AG09309 (cell line): ENCODE data around the gene PTPN18.

ENCODE experiments used
- DNase-seq: peaks from one replicate; pipeline ENCODE4 v3.0.0-alpha.2; 2010; ENCODE audit warnings: low read depth
- H3K4me3 ChIP-seq: 2 replicates; pipeline ENCODE4 v1.5.1; 2011; ENCODE audit warnings: mild to moderate bottlenecking, low read depth, low read length, moderate library complexity; ENCODE audit not compliant: control insufficient read depth
- TF ChIP-seq, protein P1 (sequence below): IDR thresholded peaks from 2 replicates; pipeline ENCODE4 v1.5.1; 2011; ENCODE audit warnings: mild to moderate bottlenecking, low read depth, low read length, inconsistent platforms; ENCODE audit not compliant: insufficient read depth, control insufficient read depth; ENCODE audit errors: missing control alignments

Gene PTPN18

GRCh38 chr2:130352237-130352636, 3.6 kb upstream of the PTPN18 start:
- TF ChIP-seq, protein P1, sequence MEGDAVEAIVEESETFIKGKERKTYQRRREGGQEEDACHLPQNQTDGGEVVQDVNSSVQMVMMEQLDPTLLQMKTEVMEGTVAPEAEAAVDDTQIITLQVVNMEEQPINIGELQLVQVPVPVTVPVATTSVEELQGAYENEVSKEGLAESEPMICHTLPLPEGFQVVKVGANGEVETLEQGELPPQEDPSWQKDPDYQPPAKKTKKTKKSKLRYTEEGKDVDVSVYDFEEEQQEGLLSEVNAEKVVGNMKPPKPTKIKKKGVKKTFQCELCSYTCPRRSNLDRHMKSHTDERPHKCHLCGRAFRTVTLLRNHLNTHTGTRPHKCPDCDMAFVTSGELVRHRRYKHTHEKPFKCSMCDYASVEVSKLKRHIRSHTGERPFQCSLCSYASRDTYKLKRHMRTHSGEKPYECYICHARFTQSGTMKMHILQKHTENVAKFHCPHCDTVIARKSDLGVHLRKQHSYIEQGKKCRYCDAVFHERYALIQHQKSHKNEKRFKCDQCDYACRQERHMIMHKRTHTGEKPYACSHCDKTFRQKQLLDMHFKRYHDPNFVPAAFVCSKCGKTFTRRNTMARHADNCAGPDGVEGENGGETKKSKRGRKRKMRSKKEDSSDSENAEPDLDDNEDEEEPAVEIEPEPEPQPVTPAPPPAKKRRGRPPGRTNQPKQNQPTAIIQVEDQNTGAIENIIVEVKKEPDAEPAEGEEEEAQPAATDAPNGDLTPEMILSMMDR = no peak
- no peak overlapping the region for H3K4me3 ChIP-seq
- DNase-seq = no peak

- no peak for DNase-seq
- no peak overlapping the region for H3K4me3 ChIP-seq
- TF ChIP-seq, protein P1 = no peak
These were observed 2.3 kb upstream of the PTPN18 start for GRCh38 chr2:130353291-130354138.

- TF ChIP-seq, protein P1 = no peak
- no peak overlapping the region for H3K4me3 ChIP-seq
- DNase-seq = no peak
These were observed 1.8 kb upstream of the PTPN18 start for GRCh38 chr2:130354139-130354428.

DNA sequence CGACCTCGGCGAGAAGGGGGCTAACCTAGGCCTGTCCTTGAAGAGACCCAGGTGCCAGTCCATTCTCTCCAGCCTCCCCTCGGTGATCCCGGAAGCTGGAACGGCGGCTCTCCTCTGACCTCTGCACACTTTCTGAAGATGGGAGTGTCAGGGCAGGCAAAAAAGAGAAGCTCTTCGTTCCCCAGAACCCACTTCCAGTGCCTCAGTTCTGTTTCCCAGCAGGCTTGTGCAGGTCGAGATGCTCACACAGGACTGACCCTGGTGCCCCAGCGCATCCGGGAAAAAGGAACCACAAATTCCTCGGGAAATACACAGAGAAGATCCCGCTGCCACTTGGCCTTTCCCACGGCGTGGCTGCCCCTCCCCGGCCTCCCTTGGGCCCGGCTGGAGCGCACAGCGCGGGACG, 681 bp upstream of the PTPN18 start:
- DNase-seq = no peak
- TF ChIP-seq, protein P1 = no peak
- H3K4me3 ChIP-seq = peak overlapping the region; percentile 66

- H3K4me3 ChIP-seq = no peak overlapping the region
- no peak for DNase-seq
- TF ChIP-seq, protein P1 = no peak
These were observed 2.0 kb downstream of the PTPN18 start for GRCh38 chr2:130357864-130358263.

DNA sequence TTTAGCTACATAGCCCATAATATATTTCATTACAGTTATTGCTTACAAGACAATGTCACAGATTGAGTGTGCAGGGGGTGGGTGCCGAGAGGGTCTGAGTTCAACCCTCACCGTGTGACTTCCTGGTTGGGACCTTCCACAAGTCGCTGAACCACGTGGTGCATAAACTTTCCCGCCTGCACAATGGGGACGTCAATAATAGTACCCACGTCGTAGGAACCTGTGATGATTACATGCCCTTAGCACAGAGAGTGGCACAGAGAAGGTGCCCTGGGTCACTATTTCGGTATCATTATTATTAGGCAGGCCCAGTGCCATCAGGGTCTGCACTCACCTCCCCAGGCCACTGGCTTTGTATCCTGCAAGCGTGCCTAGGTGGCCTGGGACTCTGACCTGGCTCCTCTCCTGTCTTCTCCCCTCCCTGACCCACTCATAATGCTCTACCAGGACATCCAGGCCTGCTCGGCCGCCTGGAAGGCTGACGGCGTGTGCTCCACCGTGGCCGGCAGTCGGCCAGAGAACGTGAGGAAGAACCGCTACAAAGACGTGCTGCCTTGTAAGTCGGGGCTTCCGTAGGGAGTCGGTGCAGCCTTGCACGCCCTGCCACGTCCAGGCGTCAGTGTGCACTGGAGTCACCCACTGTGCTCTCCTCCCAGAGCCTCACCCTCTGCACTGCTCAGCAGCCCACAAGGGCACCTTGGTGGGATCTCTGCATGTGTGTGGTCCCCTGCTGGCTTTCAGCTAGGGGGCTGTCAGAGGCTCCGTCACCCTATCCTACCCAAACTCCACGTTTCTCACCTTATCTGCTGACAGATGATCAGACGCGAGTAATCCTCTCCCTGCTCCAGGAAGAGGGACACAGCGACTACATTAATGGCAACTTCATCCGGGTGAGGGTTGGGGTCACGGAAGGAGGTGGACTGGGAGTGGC, 2.8 kb downstream of the PTPN18 start:
- TF ChIP-seq, protein P1 = no peak
- H3K4me3 ChIP-seq = no peak overlapping the region
- no peak for DNase-seq
